ENCODE measurements around the gene THSD4.

Gene THSD4

DNA sequence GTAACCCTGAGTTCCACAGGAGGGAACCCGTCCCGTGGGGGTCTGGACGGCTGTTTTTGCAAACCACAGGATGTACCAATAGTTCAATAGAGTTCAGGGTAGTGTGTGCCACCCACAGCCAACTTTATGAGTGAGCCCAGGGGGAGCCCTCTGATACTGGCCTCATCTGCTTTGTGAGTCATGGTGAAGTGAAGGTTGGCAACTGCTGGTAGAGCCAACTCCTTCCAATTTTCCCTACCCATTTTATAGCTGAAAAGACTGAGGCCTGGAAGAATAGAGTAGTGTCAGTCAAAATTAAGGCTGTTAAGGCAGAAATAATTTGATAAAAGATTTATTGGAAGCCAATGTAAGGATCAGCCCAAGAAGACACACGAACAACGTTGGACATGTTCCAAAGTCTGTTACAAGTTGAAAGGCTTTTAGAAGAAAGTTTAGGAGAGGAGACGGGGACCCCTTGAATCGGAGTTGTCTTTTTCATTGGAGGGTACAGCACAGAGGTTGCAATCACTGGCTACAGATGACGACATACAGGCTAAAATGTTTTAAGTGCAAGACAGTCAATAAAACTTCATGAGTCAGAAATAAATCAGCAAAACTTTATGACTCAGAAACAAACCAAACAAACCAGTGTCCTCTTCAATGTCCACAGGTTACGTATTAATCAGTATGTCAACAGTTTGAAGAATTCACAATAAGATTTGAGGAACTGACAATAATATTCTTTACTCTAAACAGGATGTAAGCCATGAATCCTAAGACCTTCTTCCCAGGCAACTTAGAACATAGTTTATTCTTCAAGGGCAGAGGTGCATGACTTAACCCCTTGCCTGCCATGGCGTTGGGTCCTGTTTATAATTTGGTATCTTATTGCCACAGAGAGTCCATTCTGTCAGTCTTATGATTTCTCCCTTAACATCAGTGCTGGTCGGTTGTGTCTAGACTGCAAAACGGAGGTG is 632.1 kb downstream of the THSD4 start:
- DNase-seq, result no peak
- Mint-ChIP-seq H3K4me3 (no peak overlapping the region), H3K27me3 (peaks cover 31 to 35% of the 10 kb centered on the region in 2 donors), H3K27ac (no peak overlapping the region), H3K9me3 (no peaks in the 10 kb centered on the region), H3K36me3 (no peaks in the 10 kb centered on the region), H3K4me1 (peaks cover 6 to 7% of the 10 kb centered on the region in 2 donors)
- ATAC-seq (replicated peaks), result no peak

GRCh38 chr15:71748293-71748718 is 633.0 kb downstream of the THSD4 start:
- DNase-seq (no peak), ATAC-seq (replicated peaks) (peak in 1 of 2 donors; percentile 31)
- Mint-ChIP-seq H3K27me3 (peaks cover 32 to 35% of the 10 kb centered on the region in 2 donors), H3K4me3 (no peak overlapping the region), H3K9me3 (no peaks in the 10 kb centered on the region), H3K36me3 (no peaks in the 10 kb centered on the region), H3K27ac (no peak overlapping the region), H3K4me1 (peaks cover 6 to 7% of the 10 kb centered on the region in 2 donors)

GRCh38 chr15:71749500-71749899 is 634.2 kb downstream of the THSD4 start:
- DNase-seq (no peak), ATAC-seq (replicated peaks) (no peak)
- Mint-ChIP-seq H3K36me3 (no peaks in the 10 kb centered on the region), H3K4me1 (peaks cover 5 to 7% of the 10 kb centered on the region in 2 donors), H3K27ac (no peak overlapping the region), H3K4me3 (no peak overlapping the region), H3K9me3 (peaks cover 0 to under 1% of the 10 kb centered on the region in 2 donors), H3K27me3 (peaks cover 30 to 38% of the 10 kb centered on the region in 2 donors)

DNA sequence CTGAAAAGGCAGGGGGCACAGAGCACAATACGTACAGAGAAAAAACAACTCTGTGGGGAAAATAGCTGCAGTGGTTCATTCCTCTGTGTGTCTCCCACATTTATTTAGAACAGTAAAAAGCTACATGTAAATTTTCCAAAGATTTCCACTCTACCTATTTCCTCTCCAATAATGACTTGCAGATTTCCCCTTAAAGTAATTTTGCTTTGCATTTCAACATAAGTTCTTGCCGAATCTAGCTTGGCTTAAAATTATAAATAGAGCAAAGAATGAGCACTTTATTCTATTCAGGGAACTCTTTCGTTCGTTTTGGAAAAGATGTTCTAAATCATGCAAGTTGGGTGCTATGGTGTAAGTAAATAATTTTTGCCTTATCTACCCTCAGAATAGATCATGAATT is 636.9 kb downstream of the THSD4 start:
- Mint-ChIP-seq H3K4me1 (peaks cover 4 to 7% of the 10 kb centered on the region in 2 donors), H3K36me3 (no peaks in the 10 kb centered on the region), H3K27me3 (peaks cover 18 to 35% of the 10 kb centered on the region in 2 donors), H3K4me3 (no peak overlapping the region), H3K9me3 (peaks cover 0 to 3% of the 10 kb centered on the region in 2 donors), H3K27ac (no peak overlapping the region)
- ATAC-seq (replicated peaks), result no peak
- no peak for DNase-seq

DNA sequence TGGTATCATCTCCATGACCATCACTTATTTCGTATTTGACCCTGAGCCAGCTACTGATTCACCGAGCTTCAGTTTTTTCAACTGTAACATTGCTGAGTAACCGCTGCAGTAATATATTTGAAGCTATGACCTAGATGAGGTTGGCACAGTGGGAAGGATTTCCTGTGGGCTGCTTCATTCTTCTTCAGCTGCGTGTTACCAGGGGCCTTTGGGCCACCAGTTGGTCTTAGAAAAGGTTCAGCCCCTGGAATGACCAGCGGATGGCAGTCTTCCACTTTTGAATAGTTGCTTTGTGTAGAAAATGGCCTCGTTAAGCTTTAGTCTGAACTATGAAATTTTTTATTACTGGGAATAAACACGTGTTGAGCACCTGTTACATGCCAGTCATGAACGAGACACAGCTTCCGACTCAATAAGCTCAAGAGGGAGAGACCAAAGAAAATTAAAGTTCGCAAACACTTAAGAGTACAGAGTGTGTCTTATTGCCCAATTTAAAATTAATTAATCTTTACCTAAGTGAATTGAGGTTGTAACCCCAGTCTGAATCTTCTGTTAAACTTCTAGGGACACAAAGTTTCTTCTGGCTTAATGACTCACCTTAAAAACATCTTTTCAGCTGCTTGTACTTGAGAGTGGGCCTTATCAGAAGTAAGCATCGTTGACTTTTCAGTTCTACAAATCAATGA is 637.5 kb downstream of the THSD4 start:
- peaks cover 4 to 7% of the 10 kb centered on the region in 2 donors for H3K4me1 Mint-ChIP-seq
- no peaks in the 10 kb centered on the region for H3K36me3 Mint-ChIP-seq
- no peak overlapping the region for H3K27ac Mint-ChIP-seq
- no peak for DNase-seq
- H3K27me3 Mint-ChIP-seq, result peaks cover 14 to 30% of the 10 kb centered on the region in 2 donors
- no peak overlapping the region for H3K4me3 Mint-ChIP-seq
- no peak for ATAC-seq (replicated peaks)
- peaks cover 0 to 3% of the 10 kb centered on the region in 2 donors for H3K9me3 Mint-ChIP-seq

- Mint-ChIP-seq H3K36me3 (no peaks in the 10 kb centered on the region), H3K4me1 (peaks cover 0 to 2% of the 10 kb centered on the region in 2 donors), H3K9me3 (peaks cover 0 to 3% of the 10 kb centered on the region in 2 donors), H3K27me3 (peaks cover 14 to 26% of the 10 kb centered on the region in 2 donors), H3K27ac (no peak overlapping the region), H3K4me3 (no peak overlapping the region)
- ATAC-seq (replicated peaks), result no peak
- DNase-seq, result no peak
Measured at GRCh38 chr15:71753346-71753745, 638.1 kb downstream of the THSD4 start.

GRCh38 chr15:71754660-71755059 is 639.4 kb downstream of the THSD4 start:
- Mint-ChIP-seq H3K9me3 (peaks cover 0 to 3% of the 10 kb centered on the region in 2 donors), H3K36me3 (no peaks in the 10 kb centered on the region), H3K27ac (no peak overlapping the region), H3K4me1 (no peaks in the 10 kb centered on the region), H3K4me3 (no peak overlapping the region), H3K27me3 (peaks cover 14 to 26% of the 10 kb centered on the region in 2 donors)
- ATAC-seq (replicated peaks) (no peak), DNase-seq (no peak)

- H3K27me3 Mint-ChIP-seq, result peaks cover 14 to 27% of the 10 kb centered on the region in 2 donors
Measured at GRCh38 chr15:71755092-71755970, 640.1 kb downstream of the THSD4 start.

GRCh38 chr15:71756599-71757352 is 641.5 kb downstream of the THSD4 start:
- Mint-ChIP-seq H3K9me3 (peaks cover 10 to 15% of the 10 kb centered on the region in 2 donors), H3K4me3 (no peak overlapping the region), H3K27me3 (peaks cover 9 to 29% of the 10 kb centered on the region in 2 donors), H3K36me3 (peaks cover 0 to 4% of the 10 kb centered on the region in 2 donors), H3K4me1 (no peaks in the 10 kb centered on the region), H3K27ac (no peak overlapping the region)
- ATAC-seq (replicated peaks) (no peak), DNase-seq (no peak)

More at GRCh38 chr15:71755092-71755970, 640.1 kb downstream of the THSD4 start:
- DNase-seq (no peak), ATAC-seq (replicated peaks) (no peak)
- Mint-ChIP-seq H3K4me3 (no peak overlapping the region), H3K4me1 (no peaks in the 10 kb centered on the region), H3K27ac (no peak overlapping the region), H3K36me3 (peaks cover 0 to 2% of the 10 kb centered on the region in 2 donors), H3K9me3 (peaks cover under 1 to 5% of the 10 kb centered on the region in 2 donors)

DNA sequence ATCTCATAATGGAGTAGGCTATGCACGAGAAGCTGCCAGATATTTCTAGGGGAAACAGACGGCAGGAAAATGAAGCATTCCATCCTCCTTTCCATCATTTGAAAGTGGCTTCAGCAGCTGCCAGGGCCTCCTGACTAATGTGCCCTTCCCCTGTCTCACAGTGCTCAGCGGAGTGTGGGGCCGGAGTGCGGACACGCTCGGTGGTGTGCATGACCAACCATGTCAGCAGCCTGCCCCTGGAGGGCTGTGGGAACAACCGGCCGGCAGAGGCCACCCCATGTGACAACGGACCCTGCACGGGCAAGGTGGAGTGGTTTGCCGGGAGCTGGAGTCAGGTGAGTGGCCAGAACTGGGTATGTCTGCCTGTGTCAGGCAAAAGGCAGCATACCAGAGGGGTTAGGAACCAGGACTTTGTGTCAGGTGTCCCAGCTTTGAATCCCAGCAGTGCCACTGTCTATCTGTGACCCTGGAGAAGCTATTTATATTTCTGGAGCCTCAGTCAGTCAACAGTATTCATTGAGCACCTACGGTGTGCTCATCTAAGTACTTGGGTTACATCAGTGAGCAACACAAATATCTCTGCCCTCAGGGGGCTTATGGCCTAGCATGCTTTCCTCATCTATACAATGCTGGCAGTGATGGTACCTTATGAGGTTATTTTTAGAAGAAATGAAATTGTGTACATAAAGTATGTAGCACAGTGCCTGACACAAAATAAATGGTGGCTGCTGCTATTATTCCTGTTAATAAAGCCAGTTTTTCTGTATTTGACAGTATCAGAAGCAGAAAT is 642.7 kb downstream of the THSD4 start:
- H3K27ac Mint-ChIP-seq, result no peak overlapping the region

DNA sequence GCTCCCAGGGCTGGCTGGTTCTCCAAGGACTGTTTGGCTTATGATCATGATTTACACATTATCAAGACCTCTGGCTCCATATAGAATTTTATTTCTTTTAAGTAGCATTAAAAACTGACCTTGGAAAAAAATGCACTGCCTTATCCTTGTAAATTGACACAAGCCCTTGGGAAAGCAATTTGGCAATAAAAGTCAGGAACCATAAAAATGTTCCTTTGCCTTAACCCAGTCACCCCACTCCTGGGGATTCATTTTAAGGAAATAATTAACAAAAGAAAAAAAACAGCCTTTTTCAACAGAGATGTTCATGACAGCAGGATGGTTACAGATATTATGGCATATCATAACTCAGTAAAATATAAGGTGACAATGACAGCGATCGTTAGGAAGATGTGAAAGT is 643.4 kb downstream of the THSD4 start:
- no peak for ATAC-seq (replicated peaks)
- no peak for DNase-seq
- Mint-ChIP-seq H3K9me3 (peaks cover 15 to 19% of the 10 kb centered on the region in 2 donors), H3K4me1 (no peaks in the 10 kb centered on the region), H3K4me3 (no peak overlapping the region), H3K27ac (no peak overlapping the region), H3K27me3 (peaks cover 5 to 29% of the 10 kb centered on the region in 2 donors), H3K36me3 (peaks cover 0 to 6% of the 10 kb centered on the region in 2 donors)

More for the DNA sequence above, 642.7 kb downstream of the THSD4 start:
- Mint-ChIP-seq H3K9me3 (peaks cover 15 to 19% of the 10 kb centered on the region in 2 donors), H3K27me3 (peaks cover 5 to 29% of the 10 kb centered on the region in 2 donors), H3K4me1 (no peaks in the 10 kb centered on the region), H3K36me3 (peaks cover 0 to 6% of the 10 kb centered on the region in 2 donors), H3K4me3 (no peak overlapping the region)
- ATAC-seq (replicated peaks) (no peak), DNase-seq (no peak)

DNA sequence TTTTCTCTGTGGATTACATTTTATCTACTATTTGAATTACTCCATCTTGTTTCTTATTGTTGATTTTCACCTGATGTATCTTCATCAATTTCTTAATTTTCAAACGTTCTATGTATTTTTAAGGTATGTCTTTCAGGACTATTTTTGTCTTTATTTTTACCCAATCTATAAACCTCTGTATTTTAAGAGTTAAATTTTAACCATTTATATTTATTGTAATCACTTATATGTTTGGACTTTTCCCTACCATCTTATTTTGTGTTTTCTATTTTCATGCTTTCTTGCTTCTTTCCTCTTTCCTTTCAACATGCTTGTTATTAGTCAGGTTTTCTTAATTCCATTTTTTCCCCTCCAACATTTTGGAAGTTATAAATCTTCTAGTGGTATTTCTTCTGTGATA is 645.6 kb downstream of the THSD4 start:
- no peaks in the 10 kb centered on the region for H3K4me1 Mint-ChIP-seq
- no peak overlapping the region for H3K4me3 Mint-ChIP-seq
- H3K27ac Mint-ChIP-seq, result no peak overlapping the region
- ATAC-seq (replicated peaks), result no peak
- H3K9me3 Mint-ChIP-seq, result peaks cover 15 to 16% of the 10 kb centered on the region in 2 donors
- H3K36me3 Mint-ChIP-seq, result peaks cover 0 to 6% of the 10 kb centered on the region in 2 donors
- H3K27me3 Mint-ChIP-seq, result peaks cover 5 to 18% of the 10 kb centered on the region in 2 donors
- no peak for DNase-seq
